ENCODE measurements around the gene ZNF385C.
"Not testable (repeated sequence)": the region's sequence is repeated elsewhere in the genome, so short reads cannot be mapped to it uniquely, and the experiment has no call there.

- not testable (repeated sequence) for TF ChIP-seq POLR2A, POLR2AphosphoS5, SPI1, TAF1 (IDR thresholded peaks at IDR 0.05; ENCODE audit: low read depth, low read length)
Observed at GRCh38 chr17:42020845-42021244, 77.4 kb downstream of the ZNF385C start.

Measured in GM12891 (cell line).